AG08396 (cell line): ENCODE data around the gene ZFP42.
"Not testable (repeated sequence)": the region's sequence is repeated elsewhere in the genome, so short reads cannot be mapped to it uniquely, and the experiment has no call there.

ENCODE experiments used
- DNase-seq: peaks from one replicate; pipeline ENCODE4 v3.0.0; 2012; ENCODE audit warnings: low spot score, mixed read lengths

The ZFP42 gene

DNA sequence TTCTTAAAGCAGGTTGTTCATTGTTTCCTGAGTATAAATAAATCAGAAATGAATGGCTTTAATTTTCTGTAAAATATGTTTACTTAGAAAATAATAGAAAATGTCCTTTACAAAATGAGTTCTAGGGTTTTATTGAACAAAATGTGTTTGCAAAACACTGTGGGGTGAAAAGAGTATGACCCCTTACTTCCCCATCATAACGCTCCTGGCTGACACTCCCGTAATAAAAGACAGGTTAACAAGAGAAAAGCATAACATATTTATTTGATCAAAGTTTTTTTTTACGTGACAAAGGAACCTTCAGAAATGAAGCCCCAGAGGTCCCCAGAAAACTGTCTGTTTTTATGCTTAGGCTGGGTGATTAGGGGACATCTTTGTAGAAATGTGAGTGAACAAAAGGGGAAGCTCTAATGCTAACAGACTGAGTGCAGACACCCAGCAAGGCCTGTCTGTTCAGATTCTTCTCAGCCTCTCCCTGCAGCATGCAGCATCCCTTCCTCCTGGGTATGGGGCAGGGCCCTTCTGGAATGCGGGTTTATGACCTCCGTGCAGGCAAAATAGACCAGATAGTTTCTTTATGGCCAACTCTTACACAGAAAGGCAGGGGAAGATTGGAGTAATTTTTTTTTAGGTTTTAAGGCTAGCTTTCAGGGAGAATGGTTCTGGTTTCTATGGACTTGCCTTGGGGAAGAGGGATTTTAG is 26.1 kb downstream of the ZFP42 start:
- no peak for DNase-seq

DNA sequence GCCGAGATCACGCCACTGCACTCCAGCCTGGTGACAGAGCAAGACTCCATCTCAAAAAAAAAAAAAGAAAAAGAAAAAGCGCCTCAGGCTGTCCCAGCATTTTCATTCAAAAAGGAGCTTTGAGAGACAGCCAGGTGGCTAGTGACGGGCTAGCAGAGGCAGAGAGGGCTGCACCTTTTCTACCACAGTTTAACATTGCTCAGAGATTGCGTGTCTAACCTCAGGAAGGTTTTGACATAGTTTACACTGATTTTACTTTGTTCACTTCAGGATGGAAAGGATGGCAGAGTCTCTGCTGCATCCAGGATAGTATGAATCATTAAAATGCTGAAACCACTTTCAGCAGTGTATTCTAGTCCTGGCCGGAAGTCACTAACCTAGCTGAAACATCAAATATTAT is 28.1 kb downstream of the ZFP42 start:
- DNase-seq, result no peak

DNA sequence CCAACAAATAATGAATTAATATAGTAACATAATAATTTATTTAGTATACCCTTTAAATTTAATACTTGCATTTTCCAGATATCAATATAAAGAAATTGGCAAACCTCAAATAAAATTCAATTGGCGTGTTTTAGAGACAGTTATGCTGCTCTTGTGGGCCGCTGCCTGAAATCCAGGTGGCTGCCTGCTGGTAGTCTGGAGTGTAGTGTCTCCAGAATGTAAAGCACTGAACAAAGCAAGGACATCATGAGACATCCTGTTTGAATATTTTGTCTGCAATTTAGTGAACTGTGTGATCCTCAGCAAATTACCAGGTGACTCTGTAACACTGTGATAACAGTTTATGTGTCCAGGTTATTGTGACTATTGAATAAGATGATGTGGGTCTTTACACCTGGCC is 29.9 kb downstream of the ZFP42 start:
- no peak for DNase-seq

GRCh38 chr4:188029114-188029513 is 33.5 kb downstream of the ZFP42 start:
- DNase-seq, result no peak

GRCh38 chr4:188030401-188030800 is 34.8 kb downstream of the ZFP42 start:
- DNase-seq, result no peak

DNA sequence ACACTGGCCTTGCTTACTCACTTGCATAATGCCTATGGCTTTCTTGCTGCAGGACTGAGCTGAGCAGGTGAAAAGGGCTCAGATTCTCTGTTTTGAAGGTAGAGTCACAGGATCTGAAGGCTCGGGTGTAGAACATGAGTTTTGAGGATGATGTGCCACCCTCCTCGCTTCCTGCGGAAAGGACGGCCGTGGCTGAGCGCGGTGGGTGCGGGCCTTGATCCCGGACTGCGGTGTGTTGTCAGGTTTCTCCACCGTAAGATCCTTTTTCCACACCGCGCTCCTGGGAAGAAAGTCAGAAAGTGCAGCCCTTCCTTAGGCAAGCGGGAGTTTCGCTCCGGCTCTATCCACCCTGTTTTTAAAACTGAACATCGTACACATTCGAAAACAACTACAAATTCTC is 36.2 kb downstream of the ZFP42 start:
- DNase-seq, result no peak

GRCh38 chr4:188032170-188032569 is 36.6 kb downstream of the ZFP42 start:
- DNase-seq, result no peak

DNA sequence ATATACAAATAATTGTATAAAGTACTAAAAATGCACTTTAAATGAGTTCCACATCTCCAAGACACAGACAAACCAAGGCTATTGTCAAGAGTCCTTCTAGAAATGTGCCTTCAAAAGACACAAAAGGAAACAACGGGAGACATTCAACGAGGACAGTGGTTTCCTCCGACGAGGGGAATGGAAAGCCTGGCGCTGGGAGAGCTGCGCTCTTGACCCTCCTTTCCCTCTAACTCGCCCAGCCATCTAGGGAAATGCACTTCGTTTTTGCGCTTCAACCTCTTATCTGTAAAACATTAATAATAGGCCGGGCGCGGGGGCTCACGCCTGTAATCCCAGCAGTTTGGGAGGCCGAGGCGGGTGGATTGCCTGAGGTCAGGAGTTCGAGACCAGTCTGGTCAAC is 37.0 kb downstream of the ZFP42 start:
- DNase-seq, result no peak

GRCh38 chr4:188037003-188037713 is 41.6 kb downstream of the ZFP42 start:
- DNase-seq, result no peak

GRCh38 chr4:188041721-188042120 is 46.1 kb downstream of the ZFP42 start:
- no peak for DNase-seq

DNA sequence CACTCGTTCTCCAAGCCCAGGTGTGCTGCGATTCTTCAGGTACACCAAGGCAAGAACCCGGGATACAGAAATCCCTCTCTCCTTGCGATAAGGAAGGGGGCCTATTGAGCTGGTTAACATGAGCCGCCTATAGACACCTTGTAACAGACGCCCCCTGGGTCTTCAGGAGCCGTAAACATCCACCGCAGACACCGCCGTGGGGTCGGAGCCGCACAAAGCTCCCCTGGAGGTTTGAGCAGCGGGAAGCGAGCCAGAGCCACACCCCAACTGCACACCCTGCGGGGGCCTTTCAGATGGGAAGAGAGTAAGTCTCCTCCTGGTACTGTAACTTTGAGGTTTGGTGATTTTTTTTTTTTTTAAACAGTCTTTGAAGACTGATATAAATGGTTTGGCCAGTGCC is 46.6 kb downstream of the ZFP42 start:
- DNase-seq, result no peak

DNA sequence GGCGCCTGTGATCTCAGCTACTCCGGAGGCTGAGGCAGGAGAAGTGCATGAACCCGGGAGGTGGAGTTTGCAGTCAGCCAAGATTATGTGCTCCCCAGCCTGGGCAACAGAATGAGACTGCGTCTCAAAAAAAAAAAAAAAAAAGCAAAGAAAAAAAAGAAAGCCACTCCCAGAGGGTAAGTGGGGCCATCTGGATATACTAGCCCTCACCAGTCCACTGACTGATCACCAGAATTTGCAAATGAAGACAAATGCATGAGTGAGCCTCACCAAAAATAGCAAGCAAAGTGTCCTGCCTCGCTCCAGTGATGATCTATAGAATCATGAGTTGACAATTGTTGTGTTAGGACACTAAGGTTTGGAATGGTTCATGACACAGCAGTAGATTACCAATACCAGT is 47.6 kb downstream of the ZFP42 start:
- no peak for DNase-seq

DNA sequence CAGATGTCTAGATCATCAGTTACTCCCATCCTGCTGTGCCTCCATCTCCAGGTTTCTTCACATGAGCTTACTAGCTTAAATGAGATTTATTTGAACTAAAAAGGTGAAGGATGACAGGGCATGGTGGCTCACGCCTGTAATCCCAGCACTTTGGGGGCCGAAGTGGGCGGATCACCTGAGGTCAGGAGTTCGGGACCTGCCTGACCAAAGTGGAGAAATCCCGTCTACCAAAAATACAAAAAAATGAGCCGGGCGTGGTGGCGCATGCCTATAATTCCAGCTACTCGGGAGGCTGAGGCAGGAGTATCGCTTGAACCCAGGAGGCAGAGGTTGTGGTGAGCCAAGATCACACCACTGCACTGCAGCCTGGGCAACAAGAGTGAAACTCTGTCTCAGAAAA is 49.9 kb downstream of the ZFP42 start:
- not testable (repeated sequence) for DNase-seq

DNA sequence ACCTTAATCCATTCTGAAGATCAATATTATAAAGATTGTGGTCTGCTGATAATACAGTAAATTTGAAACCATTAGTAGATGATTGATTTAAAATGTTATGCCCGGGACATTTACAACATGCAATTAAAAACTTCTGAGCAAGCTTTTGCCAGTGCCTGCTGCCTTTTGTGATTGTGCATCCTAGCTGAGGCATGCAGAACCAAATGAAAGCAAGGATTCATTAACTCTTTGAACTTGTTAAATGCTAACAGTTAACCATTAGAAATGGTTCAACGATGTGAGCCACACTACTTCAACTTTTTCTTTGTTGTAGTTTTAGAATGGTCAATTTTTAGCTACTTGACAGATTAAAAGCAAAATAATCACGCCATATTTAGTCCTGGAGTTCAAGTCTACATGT is 51.1 kb downstream of the ZFP42 start:
- DNase-seq, result no peak

DNA sequence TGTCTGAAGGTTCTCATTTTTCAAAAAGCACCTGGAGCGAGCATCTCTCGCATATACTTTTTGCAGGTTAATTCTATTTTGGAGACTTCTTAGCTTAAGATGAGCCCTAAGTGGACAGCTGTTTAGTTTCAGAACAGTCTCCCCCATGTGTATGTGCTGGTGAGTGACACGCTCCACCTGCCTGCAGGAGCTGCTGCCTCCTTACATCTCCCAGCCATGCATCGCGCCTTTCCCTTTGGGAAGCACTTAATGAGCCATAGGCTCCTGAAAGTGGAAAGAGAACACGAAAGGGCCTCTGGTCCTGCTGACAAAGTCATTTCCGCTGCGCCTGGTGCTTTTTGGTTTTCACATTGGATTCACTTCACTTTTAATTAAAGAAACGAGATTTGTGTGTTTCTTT is 57.7 kb downstream of the ZFP42 start:
- DNase-seq, result no peak
